OCI-LY1 (cell line): ENCODE results near the gene RPS6KA3.

Experiments used
- H2AFZ ChIP-seq: fragments of 200-600 bp; sonication (generic), shearing (Covaris generic); 2 replicates; pipeline ENCODE4 v1.6.0; 2014; ENCODE audit warnings: antibody characterized with exemption, mild to moderate bottlenecking, low read length
- H3F3A ChIP-seq: fragments of 200-600 bp; sonication (generic), shearing (Covaris generic); 2 replicates; pipeline ENCODE4 v1.6.0; 2014; ENCODE audit warnings: mild to moderate bottlenecking, antibody characterized with exemption, low read length, moderate library complexity; ENCODE audit not compliant: insufficient read depth
- H3K27ac ChIP-seq: fragments of 200-600 bp; sonication (generic); 2 replicates; pipeline ENCODE4 v1.5.1; 2014; ENCODE audit warnings: low read length, mixed run types, mild to moderate bottlenecking, low read depth; ENCODE audit not compliant: poor library complexity, severe bottlenecking
- H3K27me3 ChIP-seq: fragments of 200-600 bp; sonication (generic); 2 replicates; pipeline ENCODE4 v1.6.0; 2014; ENCODE audit warnings: antibody characterized with exemption, mild to moderate bottlenecking, low read length, moderate library complexity; ENCODE audit not compliant: insufficient read depth
- H3K36me3 ChIP-seq: fragments of 200-600 bp; sonication (generic); 2 replicates; pipeline ENCODE4 v1.6.1; 2014; ENCODE audit warnings: mild to moderate bottlenecking, antibody characterized with exemption, low read length, moderate library complexity, mixed read lengths; ENCODE audit not compliant: insufficient read depth
- H3K4me1 ChIP-seq: fragments of 200-600 bp; sonication (generic); 2 replicates; pipeline ENCODE4 v1.5.1; 2014; ENCODE audit warnings: mild to moderate bottlenecking, low read length, moderate library complexity; ENCODE audit not compliant: insufficient read depth, severe bottlenecking
- H3K4me2 ChIP-seq: fragments of 200-600 bp; sonication (generic), shearing (Covaris generic); 2 replicates; pipeline ENCODE4 v1.6.1; 2014; ENCODE audit warnings: low read length
- H3K4me3 ChIP-seq: fragments of 200-600 bp; sonication (generic); 2 replicates; pipeline ENCODE4 v1.5.1; 2014; ENCODE audit warnings: low read length, low read depth, mild to moderate bottlenecking, mixed read lengths; ENCODE audit not compliant: poor library complexity, severe bottlenecking
- H3K79me2 ChIP-seq: fragments of 200-600 bp; shearing (Covaris generic); 2 replicates; pipeline ENCODE4 v1.6.1; 2016; ENCODE audit warnings: mixed run types, low read length, mixed read lengths; ENCODE audit not compliant: insufficient read depth
- H3K9ac ChIP-seq: fragments of 200-600 bp; sonication (generic), shearing (Covaris generic); 2 replicates; pipeline ENCODE4 v1.6.1; 2014; ENCODE audit warnings: mild to moderate bottlenecking, low read length, mixed read lengths
- H3K9me2 ChIP-seq: fragments of 200-600 bp; sonication (generic), shearing (Covaris generic); 2 replicates; pipeline ENCODE4 v1.6.1; 2014; ENCODE audit warnings: low read depth, mild to moderate bottlenecking, low read length, mixed read lengths
- H3K9me3 ChIP-seq: fragments of 200-600 bp; shearing (Covaris generic); 2 replicates; pipeline ENCODE4 v1.6.1; 2014; ENCODE audit warnings: low read length, mixed read lengths
- H4K20me1 ChIP-seq: fragments of 200-600 bp; sonication (generic), shearing (Covaris generic); 2 replicates; pipeline ENCODE4 v1.6.0; 2016; ENCODE audit warnings: mild to moderate bottlenecking, low read length; ENCODE audit not compliant: insufficient read depth
- CTCF ChIP-seq: fragments of 200-600 bp; sonication (generic), shearing (Covaris generic); IDR thresholded peaks from 2 replicates; pipeline ENCODE4 v1.5.1; 2017; ENCODE audit warnings: mild to moderate bottlenecking, antibody characterized with exemption, low read length, moderate library complexity, mixed read lengths
- EZH2 ChIP-seq: fragments of 200-600 bp; sonication (generic), shearing (Covaris generic); IDR thresholded peaks from 2 replicates; pipeline ENCODE4 v1.8.0; 2017; ENCODE audit warnings: borderline replicate concordance, mixed run types, mild to moderate bottlenecking, antibody characterized with exemption, low read length, moderate library complexity, mixed read lengths

RPS6KA3 gene

DNA sequence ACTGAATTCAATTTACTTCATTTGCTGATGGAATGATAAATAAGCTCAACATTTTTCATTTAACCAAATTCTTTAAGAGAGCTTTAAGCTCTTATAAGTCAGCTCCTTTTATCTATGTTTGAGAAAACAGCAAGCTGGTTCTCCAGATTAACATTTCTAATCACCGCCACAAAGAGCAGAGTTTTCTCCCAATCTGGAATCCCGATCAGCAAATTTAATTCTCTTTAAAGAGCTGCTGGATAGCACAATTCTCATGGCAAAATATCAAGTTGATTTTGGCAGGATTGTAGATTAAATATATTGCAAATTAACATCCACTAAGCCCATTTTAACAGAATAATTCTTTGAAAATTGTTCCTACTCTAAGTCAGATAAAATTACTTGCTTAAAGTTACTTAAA lies 48.8 kb downstream of the RPS6KA3 start:
- H3K27me3 ChIP-seq: no peaks in the 10 kb centered on the region
- no peak overlapping the region for H3K4me2 ChIP-seq
- H3K27ac ChIP-seq: no peak overlapping the region
- H3K36me3 ChIP-seq: no peaks in the 10 kb centered on the region
- H3K9me3 ChIP-seq: no peaks in the 10 kb centered on the region
- H3K9ac ChIP-seq: no peak overlapping the region
- H3F3A ChIP-seq: no peaks in the 10 kb centered on the region
- H3K4me3 ChIP-seq: no peak overlapping the region
- H2AFZ ChIP-seq: no peak overlapping the region
- no peaks in the 10 kb centered on the region for H3K9me2 ChIP-seq
- H4K20me1 ChIP-seq: no peaks in the 10 kb centered on the region
- H3K79me2 ChIP-seq: no peaks in the 10 kb centered on the region
- TF ChIP-seq CTCF: no peak
- no peak for TF ChIP-seq EZH2
- no peaks in the 10 kb centered on the region for H3K4me1 ChIP-seq

DNA sequence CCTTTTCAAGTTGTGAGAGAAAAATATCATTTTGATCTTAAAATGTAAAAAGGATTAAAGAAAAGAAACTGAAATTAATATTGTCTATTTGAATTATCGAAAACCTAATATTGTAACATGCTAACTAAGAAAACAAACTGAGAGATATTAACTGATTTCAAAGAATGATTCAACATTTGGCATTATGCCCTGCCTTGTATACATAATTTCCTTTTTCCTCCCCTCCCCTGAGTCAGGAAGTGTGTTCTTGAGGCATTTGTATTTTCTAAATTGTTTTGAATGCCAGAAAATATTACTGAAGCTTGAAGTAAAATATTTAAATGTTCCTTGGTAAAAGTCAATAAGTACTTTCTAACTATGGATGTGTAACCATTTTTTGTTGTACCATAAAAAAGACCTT lies 49.4 kb downstream of the RPS6KA3 start:
- TF ChIP-seq EZH2: no peak
- no peak for TF ChIP-seq CTCF
- H3K9ac ChIP-seq: no peak overlapping the region
- no peaks in the 10 kb centered on the region for H3F3A ChIP-seq
- no peak overlapping the region for H3K27ac ChIP-seq
- no peak overlapping the region for H3K4me2 ChIP-seq
- no peaks in the 10 kb centered on the region for H3K9me3 ChIP-seq
- H3K79me2 ChIP-seq: no peaks in the 10 kb centered on the region
- H2AFZ ChIP-seq: no peak overlapping the region
- no peaks in the 10 kb centered on the region for H4K20me1 ChIP-seq
- no peaks in the 10 kb centered on the region for H3K36me3 ChIP-seq
- no peaks in the 10 kb centered on the region for H3K4me1 ChIP-seq
- no peaks in the 10 kb centered on the region for H3K9me2 ChIP-seq
- no peaks in the 10 kb centered on the region for H3K27me3 ChIP-seq
- H3K4me3 ChIP-seq: no peak overlapping the region

- H2AFZ ChIP-seq: no peak overlapping the region
- H3K9ac ChIP-seq: no peak overlapping the region
- TF ChIP-seq CTCF (no peak), EZH2 (no peak)
- no peaks in the 10 kb centered on the region; the same call in 1 of the 2 replicates for H3K79me2 ChIP-seq
- no peak overlapping the region for H3K4me3 ChIP-seq
- no peaks in the 10 kb centered on the region for H3K36me3 ChIP-seq
- no peaks in the 10 kb centered on the region for H3K9me2 ChIP-seq
- H3K9me3 ChIP-seq: no peaks in the 10 kb centered on the region
- no peaks in the 10 kb centered on the region for H4K20me1 ChIP-seq
- H3K27ac ChIP-seq: no peak overlapping the region
- H3K27me3 ChIP-seq: no peaks in the 10 kb centered on the region
- no peaks in the 10 kb centered on the region for H3K4me1 ChIP-seq
- no peaks in the 10 kb centered on the region for H3F3A ChIP-seq
- no peak overlapping the region for H3K4me2 ChIP-seq
Measured at GRCh38 chrX:20215565-20215964, 51.1 kb downstream of the RPS6KA3 start.
